Activated naive CD8-positive, alpha-beta T cell treated with anti-CD3 and anti-CD28 coated beads, Interleukin-2, amount 50 U/mL, for 24 hours (primary cell): ENCODE results near the gene FAM171A2.
A peak's percentile ranks its signal among the peaks of the same experiment; 100 is the strongest.

Experiments
- ATAC-seq: fragments of 150-1000 bp; cut with Tn5 transposase; one replicate; pipeline ENCODE4 v1.10.0; 2021
- DNase-seq: peaks from one replicate; pipeline ENCODE4 v3.0.0; 2021
- H3K27ac Mint-ChIP-seq: one replicate; pipeline ENCODE4 v1.8.0; 2021; ENCODE audit warnings: mild to moderate bottlenecking, mixed read lengths
- H3K27me3 Mint-ChIP-seq: one replicate; pipeline ENCODE4 v1.8.0; 2021; ENCODE audit warnings: mixed read lengths
- H3K36me3 Mint-ChIP-seq: one replicate; pipeline ENCODE4 v1.8.0; 2021; ENCODE audit warnings: low read depth, mixed read lengths
- H3K4me1 Mint-ChIP-seq: one replicate; pipeline ENCODE4 v1.8.0; 2021; ENCODE audit warnings: mixed read lengths
- H3K4me3 Mint-ChIP-seq: one replicate; pipeline ENCODE4 v1.8.0; 2021; ENCODE audit warnings: mild to moderate bottlenecking, moderate library complexity, mixed read lengths
- H3K9me3 Mint-ChIP-seq: one replicate; pipeline ENCODE4 v1.8.0; 2021; ENCODE audit warnings: mixed read lengths

Gene FAM171A2

DNA sequence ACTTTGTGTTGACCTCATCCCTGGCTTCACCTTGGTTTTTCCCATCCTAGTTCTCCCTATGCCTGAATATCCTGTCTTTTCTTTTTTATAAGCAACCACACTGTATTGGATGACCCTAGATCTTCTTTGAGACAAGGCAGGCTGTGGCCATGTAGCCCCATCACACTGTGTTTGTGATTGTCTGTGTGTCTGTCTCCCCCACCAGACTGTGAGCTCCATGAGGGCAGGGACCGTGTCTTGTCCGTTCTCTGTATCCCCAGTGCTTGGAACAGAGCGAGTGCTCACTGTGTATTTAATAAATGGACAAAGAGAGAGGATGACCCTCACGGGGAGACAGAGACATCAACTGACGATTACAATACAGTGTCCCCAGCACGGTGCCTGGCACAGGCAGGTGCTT, 46.1 kb downstream of the FAM171A2 start:
- H3K27me3 Mint-ChIP-seq = peaks cover 44% of the 10 kb centered on the region
- H3K27ac Mint-ChIP-seq = no peak overlapping the region
- DNase-seq = no peak
- peaks cover 5% of the 10 kb centered on the region for H3K36me3 Mint-ChIP-seq
- peaks cover 15% of the 10 kb centered on the region for H3K4me1 Mint-ChIP-seq
- no peak for ATAC-seq
- H3K4me3 Mint-ChIP-seq = no peak overlapping the region
- H3K9me3 Mint-ChIP-seq = no peaks in the 10 kb centered on the region

DNA sequence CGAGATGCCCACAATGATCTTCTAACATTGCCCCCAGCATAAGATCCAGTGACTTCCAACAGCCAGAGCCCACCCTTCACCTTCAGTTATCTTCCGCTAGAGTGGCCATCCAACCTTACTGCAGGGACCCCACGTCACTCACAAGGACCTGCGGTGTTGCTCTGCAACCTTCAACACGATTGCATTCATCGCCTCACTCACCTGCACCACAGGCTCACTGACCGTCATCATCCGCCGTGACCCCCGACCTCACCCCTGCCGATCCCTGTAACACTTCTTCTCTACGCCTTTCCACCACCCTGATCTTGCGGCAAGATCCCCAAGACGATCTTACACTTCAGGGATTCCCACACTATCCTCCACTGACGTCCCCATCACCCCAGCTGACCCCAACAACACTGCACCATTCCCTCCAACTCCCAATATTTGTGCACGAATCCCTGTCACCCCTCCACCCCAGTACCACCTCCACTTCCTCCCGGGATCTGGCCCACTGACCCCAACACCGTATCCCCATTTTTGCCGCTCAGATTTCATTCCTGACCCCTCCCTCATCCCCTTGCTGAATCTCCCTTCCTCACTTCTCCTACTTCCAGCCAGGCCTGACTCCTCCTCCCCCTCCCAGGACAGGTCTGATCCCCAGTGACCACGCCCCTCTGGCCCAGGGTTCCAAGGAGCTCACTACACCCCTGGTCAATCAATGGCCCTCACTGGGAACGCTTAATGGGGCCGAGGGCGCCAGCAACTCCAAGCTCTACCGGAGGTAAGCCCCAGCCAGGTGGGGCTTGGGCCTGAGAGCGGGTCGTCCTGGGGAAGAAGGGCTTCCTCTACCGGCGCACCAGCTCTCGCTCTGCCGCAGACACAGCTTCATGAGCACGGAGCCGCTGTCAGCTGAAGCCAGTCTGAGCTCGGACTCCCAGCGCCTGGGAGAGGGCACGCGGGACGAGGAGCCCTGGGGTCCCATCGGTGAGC, 47.6 kb downstream of the FAM171A2 start:
- peaks cover 15% of the 10 kb centered on the region for H3K4me1 Mint-ChIP-seq
- peaks cover 47% of the 10 kb centered on the region for H3K27me3 Mint-ChIP-seq
- no peak for ATAC-seq
- DNase-seq = no peak
- peaks cover 3% of the 10 kb centered on the region for H3K36me3 Mint-ChIP-seq
- no peaks in the 10 kb centered on the region for H3K9me3 Mint-ChIP-seq
- no peak overlapping the region for H3K27ac Mint-ChIP-seq
- H3K4me3 Mint-ChIP-seq = peak overlapping the region; percentile 75

DNA sequence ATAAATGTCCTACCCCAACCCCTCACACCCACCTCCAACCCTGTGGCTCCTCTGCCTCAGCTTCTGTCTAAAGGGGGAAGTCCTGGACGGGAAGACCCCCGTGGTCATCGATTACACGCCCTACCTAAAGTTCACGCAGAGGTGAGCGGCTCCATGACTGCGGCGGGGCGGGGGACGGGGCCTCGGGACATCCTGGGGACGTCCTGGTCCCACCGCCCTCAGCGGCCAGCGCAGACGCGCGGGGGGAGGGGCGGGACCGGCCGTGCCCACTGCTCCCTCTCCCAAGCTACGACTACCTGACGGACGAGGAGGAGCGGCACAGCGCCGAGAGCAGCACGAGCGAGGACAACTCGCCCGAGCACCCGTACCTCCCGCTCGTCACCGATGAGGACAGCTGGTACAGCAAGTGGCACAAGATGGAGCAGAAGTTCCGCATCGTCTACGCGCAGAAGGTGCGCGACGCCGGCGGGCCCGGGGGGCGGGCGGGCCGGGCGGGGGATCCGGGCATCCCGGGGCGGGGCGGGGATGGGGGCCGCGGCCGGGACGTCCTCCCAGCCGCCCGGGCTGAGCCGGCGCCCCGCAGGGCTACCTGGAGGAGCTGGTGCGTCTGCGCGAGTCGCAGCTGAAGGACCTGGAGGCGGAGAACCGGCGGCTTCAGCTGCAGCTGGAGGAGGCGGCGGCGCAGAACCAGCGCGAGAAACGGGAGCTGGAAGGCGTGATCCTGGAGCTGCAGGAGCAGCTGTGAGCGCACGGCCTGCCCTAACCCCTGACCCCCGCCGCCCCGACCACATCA, 48.6 kb downstream of the FAM171A2 start:
- no peak overlapping the region for H3K27ac Mint-ChIP-seq
- DNase-seq (peak; percentile 55), ATAC-seq (peak; percentile 45)
- peaks cover 3% of the 10 kb centered on the region for H3K36me3 Mint-ChIP-seq
- no peaks in the 10 kb centered on the region for H3K9me3 Mint-ChIP-seq
- H3K27me3 Mint-ChIP-seq = peaks cover 47% of the 10 kb centered on the region
- peaks cover 15% of the 10 kb centered on the region for H3K4me1 Mint-ChIP-seq
- peak overlapping the region; percentile 75 for H3K4me3 Mint-ChIP-seq

DNA sequence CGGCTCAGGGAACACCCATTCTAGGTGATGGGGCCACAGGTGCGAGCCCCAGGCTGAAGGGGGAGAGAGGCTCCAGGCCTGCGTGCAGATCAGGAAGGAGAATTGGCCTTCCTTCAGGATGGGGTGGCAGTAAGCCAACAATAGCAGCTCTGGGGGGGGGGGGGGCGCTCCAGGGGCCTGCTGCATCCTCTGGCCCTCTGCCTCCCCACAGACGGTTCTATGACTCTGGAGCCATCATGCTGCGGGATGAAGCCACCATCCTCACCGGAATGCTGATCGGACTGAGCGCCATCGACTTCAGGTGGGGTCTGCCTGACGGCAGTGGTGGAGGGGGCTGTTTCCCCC, 49.2 kb downstream of the FAM171A2 start:
- Mint-ChIP-seq H3K4me1 (peaks cover 15% of the 10 kb centered on the region), H3K36me3 (peaks cover 1% of the 10 kb centered on the region), H3K4me3 (peak overlapping the region; percentile 32), H3K9me3 (no peaks in the 10 kb centered on the region), H3K27me3 (peaks cover 47% of the 10 kb centered on the region), H3K27ac (no peak overlapping the region)
- DNase-seq (no peak), ATAC-seq (no peak)

DNA sequence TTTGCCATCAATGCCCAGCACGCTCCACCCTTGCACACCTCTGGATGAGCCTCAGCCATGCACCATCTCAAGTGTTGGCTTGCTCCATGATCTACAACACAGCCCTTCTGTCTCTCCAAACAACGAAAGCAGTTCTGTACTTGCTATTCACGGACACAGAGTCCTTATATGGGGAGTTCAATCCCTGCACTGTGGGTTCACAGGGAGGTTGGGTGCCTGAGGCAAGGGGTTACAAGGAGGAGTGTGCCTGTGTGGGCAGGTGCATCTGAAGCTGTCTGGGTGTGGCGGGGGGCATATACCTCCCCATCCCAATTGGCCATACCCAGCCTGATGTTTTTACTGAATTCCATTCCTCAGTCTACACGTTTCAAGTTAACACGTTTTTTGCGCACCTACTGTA, 49.6 kb downstream of the FAM171A2 start:
- no peak for ATAC-seq
- H3K4me3 Mint-ChIP-seq = peak overlapping the region; percentile 32
- peaks cover 47% of the 10 kb centered on the region for H3K27me3 Mint-ChIP-seq
- no peaks in the 10 kb centered on the region for H3K36me3 Mint-ChIP-seq
- peaks cover 16% of the 10 kb centered on the region for H3K4me1 Mint-ChIP-seq
- H3K9me3 Mint-ChIP-seq = no peaks in the 10 kb centered on the region
- no peak overlapping the region for H3K27ac Mint-ChIP-seq
- no peak for DNase-seq

DNA sequence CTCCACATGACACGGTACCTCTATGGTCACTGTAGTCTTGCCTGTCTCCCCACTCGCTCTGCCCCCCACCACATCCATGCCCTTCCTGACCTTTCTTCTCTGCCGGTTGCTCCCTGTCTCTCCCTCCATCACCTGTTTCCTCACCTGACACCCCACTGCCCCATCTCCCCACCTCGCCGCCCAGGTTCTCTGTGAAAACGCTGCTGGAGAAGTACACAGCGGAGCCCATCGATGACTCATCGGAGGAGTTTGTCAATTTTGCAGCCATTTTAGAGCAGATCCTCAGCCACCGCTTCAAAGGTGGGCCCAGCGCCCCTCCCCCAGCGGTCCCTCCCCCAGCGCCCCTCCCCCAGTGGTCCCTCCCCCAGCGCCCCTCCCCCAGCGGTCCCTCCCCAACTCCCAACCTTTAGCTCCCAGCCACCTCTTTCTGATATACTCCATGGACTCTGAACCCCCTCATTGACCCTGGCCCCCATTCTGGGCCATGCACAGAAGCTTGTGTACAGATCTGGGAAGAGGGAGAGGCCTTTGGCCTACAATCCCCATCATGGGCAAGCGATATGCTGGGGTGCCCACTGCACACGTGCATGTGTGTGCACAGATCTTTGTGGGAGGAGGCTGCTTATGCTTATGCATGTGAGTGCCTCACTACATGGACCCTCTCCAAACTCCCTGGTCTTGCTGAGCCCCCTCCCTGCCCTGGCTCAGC, 51.1 kb downstream of the FAM171A2 start:
- no peak for ATAC-seq
- DNase-seq = no peak
- no peaks in the 10 kb centered on the region for H3K9me3 Mint-ChIP-seq
- H3K36me3 Mint-ChIP-seq = no peaks in the 10 kb centered on the region
- H3K4me1 Mint-ChIP-seq = peaks cover 18% of the 10 kb centered on the region
- no peak overlapping the region for H3K4me3 Mint-ChIP-seq
- H3K27ac Mint-ChIP-seq = no peak overlapping the region
- H3K27me3 Mint-ChIP-seq = peaks cover 49% of the 10 kb centered on the region

DNA sequence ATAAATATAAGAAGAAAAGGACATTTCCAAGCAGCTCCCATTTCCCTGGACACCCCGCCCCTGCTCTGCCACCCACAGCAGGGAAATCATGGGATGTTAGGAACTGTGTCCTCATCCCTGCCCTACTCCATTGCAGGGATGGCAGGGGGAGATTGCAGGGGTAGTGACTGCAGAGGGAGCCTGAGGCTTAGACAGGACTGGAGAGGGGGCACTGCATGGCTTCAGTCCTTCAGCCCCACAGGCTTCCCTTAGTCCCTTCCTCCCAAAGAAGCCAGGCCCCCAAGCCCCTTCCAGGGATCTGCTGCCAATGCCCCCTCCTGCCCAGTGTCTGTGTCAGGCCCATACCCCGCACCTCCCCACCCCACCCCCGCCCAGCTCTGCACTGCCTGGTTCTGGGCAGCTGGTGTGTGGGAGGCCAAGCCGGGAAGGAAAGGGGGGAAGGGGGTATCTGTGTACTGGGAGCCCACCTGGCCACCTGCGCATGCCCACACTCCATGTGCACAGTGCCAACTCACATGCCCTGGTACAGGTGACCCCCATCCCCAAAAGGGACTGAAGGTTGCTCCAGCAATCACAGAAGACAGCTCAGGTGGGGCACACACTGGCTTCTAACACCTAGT, 52.0 kb downstream of the FAM171A2 start:
- H3K4me1 Mint-ChIP-seq = peaks cover 14% of the 10 kb centered on the region
- H3K9me3 Mint-ChIP-seq = no peaks in the 10 kb centered on the region
- DNase-seq = no peak
- no peak overlapping the region for H3K4me3 Mint-ChIP-seq
- ATAC-seq = no peak
- peaks cover 49% of the 10 kb centered on the region for H3K27me3 Mint-ChIP-seq
- H3K27ac Mint-ChIP-seq = no peak overlapping the region
- H3K36me3 Mint-ChIP-seq = no peaks in the 10 kb centered on the region

DNA sequence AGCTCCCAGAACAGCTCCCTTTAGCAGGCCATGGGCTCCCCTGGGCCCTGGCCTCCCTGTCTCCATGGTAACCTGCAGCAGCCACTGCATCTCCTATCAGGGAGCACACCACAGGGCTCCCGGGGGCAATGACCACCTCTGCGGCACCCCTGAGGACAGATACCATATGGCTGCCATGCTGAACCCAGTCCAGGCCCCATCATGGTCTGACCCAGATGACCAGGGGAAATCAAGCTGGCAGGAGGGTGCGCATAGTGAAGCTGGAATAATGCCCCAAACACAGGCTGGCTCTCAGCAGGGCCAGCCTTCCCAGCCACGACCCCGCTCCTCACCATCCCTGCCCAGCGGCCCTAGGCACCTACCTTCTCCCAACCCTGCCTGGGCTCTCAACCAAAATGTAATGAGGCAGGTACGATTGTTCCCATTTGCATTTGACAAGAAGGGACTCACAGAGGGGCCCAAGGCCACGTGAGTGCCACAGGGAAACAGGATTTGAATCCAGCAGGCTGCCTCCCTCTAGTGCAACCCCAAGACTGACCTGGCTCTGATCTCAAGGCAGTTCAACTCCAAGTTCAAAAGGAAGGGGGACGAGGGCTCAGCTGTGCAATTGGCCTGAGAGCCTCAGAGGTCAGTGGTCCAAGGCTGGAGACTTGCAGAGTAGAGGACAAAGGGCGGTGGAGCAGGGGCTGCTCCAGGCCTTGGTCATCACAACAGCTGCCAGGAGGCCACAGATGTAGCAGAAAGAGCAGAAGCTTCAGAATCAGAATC, 52.9 kb downstream of the FAM171A2 start:
- Mint-ChIP-seq H3K4me1 (peaks cover 8% of the 10 kb centered on the region), H3K36me3 (no peaks in the 10 kb centered on the region), H3K4me3 (no peak overlapping the region)

DNA sequence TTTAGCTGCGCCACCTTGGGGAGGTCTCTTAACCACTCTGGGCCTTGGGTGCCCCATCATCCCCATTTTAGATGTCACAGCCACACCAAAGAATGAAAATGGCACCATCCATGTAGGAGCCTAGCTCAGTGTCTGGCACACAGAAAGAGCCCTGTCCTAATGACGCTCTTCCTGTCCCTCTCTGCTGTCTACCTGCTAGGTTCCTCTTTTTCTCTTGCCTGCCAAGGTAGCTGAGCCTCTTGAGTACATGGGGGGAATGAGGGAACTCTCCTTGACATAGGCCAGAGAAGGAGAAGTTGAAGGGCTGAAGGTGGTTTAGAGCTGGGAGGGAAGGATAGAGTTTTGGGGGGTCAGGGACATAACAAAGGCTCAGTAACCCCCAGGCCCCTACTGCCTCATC, 53.5 kb downstream of the FAM171A2 start:
- DNase-seq (no peak), ATAC-seq (no peak)
- Mint-ChIP-seq H3K36me3 (no peaks in the 10 kb centered on the region), H3K9me3 (no peaks in the 10 kb centered on the region), H3K4me3 (no peak overlapping the region), H3K27me3 (peaks cover 45% of the 10 kb centered on the region), H3K27ac (no peak overlapping the region), H3K4me1 (peaks cover 4% of the 10 kb centered on the region)

More for the DNA sequence above, 52.9 kb downstream of the FAM171A2 start:
- H3K9me3 Mint-ChIP-seq = no peaks in the 10 kb centered on the region
- no peak overlapping the region for H3K27ac Mint-ChIP-seq
- no peak for DNase-seq
- H3K27me3 Mint-ChIP-seq = peaks cover 47% of the 10 kb centered on the region
- no peak for ATAC-seq

DNA sequence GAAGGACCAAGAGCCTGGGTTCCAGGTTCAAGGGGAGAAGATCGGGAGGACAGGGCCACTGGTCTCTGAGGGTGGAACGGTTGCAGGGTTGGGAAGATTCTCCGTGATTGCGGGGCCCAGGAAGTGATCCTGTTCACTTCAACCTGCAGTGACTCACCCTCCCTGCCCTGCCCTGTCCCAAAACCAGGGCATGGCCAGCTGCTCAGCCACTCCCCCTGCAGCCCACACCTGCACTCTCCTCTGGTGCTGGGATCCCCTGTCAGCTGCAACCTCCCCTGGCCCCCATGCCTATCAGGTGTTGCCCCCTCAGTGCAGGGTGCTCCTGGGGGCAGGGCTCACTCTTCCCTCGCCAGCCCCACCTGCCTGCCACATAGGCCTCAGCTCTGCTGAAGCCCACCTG, 54.2 kb downstream of the FAM171A2 start:
- peaks cover 44% of the 10 kb centered on the region for H3K27me3 Mint-ChIP-seq
- no peak for DNase-seq
- H3K27ac Mint-ChIP-seq = no peak overlapping the region
- no peaks in the 10 kb centered on the region for H3K9me3 Mint-ChIP-seq
- H3K4me3 Mint-ChIP-seq = no peak overlapping the region
- H3K36me3 Mint-ChIP-seq = no peaks in the 10 kb centered on the region
- H3K4me1 Mint-ChIP-seq = peaks cover 4% of the 10 kb centered on the region
- ATAC-seq = no peak

DNA sequence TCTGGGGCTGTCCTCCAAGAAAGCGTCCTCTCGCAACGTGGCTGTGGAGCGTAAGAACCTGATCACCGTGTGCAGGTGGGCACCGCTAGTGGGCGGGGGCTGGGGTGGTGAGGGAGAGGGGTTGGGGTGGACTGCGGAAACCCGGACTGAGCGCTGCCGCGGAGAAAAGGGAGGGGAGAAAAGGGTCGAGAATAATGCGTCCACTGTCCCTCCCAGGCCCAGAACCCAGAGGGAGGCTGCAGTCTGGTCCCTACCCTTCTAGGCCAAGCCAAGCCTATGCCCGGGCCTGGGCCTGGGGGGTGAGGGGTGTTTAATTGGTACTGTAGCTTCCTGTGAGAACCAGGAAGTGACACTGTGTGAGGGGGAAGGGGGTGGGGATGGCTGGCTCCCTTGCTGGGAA, 54.8 kb downstream of the FAM171A2 start:
- H3K4me3 Mint-ChIP-seq = no peak overlapping the region
- no peaks in the 10 kb centered on the region for H3K36me3 Mint-ChIP-seq
- no peaks in the 10 kb centered on the region for H3K9me3 Mint-ChIP-seq
- no peak for ATAC-seq
- H3K4me1 Mint-ChIP-seq = peaks cover 4% of the 10 kb centered on the region
- no peak overlapping the region for H3K27ac Mint-ChIP-seq
- no peak for DNase-seq
- peaks cover 38% of the 10 kb centered on the region for H3K27me3 Mint-ChIP-seq

DNA sequence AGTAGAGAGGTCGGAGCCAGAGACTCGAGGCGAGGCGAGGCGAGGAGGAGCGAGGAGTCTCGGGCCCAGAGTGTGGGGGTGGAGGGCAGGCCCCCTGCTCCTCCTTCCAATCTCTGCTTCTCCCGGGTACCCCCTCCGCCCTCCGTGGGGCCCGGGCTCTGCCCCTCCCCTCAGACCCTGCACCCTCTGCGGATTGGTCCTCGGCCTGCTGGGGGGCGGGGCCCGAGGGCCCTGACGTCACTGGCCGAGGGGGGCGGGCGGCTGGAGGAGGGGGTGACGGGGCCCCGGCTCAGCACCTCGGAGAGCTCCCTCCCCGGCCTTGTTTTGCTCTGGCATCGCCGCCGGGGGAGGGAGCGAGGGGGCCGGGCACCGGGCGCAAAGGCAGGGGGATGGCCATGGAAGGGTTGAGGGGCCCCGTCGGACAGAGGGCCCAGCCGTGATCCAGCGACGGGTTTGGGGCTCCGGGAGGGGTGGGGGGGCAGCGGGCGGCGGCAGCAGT, 55.3 kb downstream of the FAM171A2 start, which contains the start of gene RUNDC3A:
Gene RUNDC3A, plus strand, starts transcription at position 282 of the 499 bp plus-strand sequence. CDS start 232 bp downstream, outside the sequence.
- H3K9me3 Mint-ChIP-seq = no peaks in the 10 kb centered on the region
- H3K4me1 Mint-ChIP-seq = peaks cover 4% of the 10 kb centered on the region
- H3K27me3 Mint-ChIP-seq = peaks cover 36% of the 10 kb centered on the region
- H3K4me3 Mint-ChIP-seq = peak within 1 kb of the TSS; percentile 46
- no peak within 1 kb of the TSS for H3K27ac Mint-ChIP-seq
- H3K36me3 Mint-ChIP-seq = no peaks in the 10 kb centered on the region
- peak; percentile 80 for ATAC-seq
- DNase-seq = peak; percentile 89

DNA sequence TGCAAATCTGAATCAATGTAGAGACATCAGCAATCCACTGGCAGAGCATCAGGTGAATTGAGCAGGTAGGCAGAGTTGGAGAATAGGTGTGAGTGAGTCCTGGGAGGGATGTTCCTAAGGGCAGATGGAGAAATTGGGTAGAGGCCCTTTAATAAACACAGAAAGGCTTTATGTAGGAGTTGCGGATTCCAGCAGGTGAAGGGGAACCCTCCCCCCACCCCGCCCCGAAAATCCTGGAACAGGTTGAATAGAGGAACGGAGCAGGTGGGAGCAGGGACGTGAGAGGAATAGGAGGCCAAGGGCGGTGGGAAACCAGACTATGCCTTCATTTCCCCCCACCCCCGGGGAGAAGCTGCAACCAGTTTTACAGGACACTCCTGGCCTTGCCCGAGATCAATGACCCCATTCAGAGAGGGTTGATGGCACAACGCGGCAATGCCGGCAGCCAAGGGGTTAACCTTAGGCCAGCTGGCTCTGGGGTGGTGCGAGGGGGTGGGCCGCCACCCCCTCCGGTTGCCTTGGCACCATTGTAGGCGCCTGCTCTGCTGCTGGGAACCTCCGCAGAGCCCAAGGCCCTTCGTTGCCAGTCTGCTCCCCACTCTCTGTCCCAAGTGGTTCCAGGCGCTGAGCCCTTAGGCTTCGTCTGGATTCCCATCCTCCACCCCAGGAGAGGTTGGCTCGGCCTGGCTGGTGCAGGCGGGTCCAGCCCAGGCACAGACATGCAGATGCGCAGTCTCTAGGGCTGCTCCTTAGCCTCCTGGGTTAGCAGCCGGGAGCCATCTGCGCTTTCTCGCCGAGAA, 56.1 kb downstream of the FAM171A2 start:
- Mint-ChIP-seq H3K36me3 (no peaks in the 10 kb centered on the region), H3K27me3 (peaks cover 28% of the 10 kb centered on the region), H3K27ac (no peak overlapping the region), H3K4me1 (peaks cover 4% of the 10 kb centered on the region), H3K4me3 (peak overlapping the region; percentile 46), H3K9me3 (no peaks in the 10 kb centered on the region)
- DNase-seq (no peak), ATAC-seq (peak; percentile 23)
